22Rv1 (cell line): Measurements from ENCODE around the gene VSTM2B.

Experiments
- CTCF ChIP-seq: fragments of 450-650 bp; IDR thresholded peaks from 2 replicates; pipeline ENCODE4 v1.5.1; 2017; ENCODE audit warnings: mild to moderate bottlenecking
- ZFX ChIP-seq: fragments of 450-650 bp; IDR thresholded peaks from 2 replicates; pipeline ENCODE4 v1.6.1; 2017; ENCODE audit warnings: antibody characterized with exemption, borderline replicate concordance

GRCh38 chr19:29509456-29509855, 16.3 kb upstream of the VSTM2B start:
- TF ChIP-seq CTCF (no peak), ZFX (no peak)
